ENCODE measurements around the gene HSD3B7.
A peak's percentile ranks its signal among the peaks of the same experiment; 100 is the strongest.

HSD3B7 gene

GRCh38 chr16:30957456-30958174, 27.4 kb upstream of the HSD3B7 start, which contains the start of gene SETD1A (continued):
- TF ChIP-seq GLI4 (tag by site-specific recombination; IDR thresholded peaks at IDR 0.05) (peak; percentile 89; the same call in 1 of the 2 replicates), OVOL3 (tag by site-specific recombination; IDR thresholded peaks at IDR 0.05) (peak; percentile 62; the same call in 1 of the 2 replicates), ZIC2 (tag by site-specific recombination; IDR thresholded peaks at IDR 0.05) (peak; percentile 96), ZNF513 (tag by site-specific recombination; IDR thresholded peaks at IDR 0.05) (no peak), SCRT1 (tag by site-specific recombination; IDR thresholded peaks at IDR 0.05; ENCODE audit: borderline replicate concordance) (peak; percentile 99), REPIN1 (tag by site-specific recombination; IDR thresholded peaks at IDR 0.05; ENCODE audit: low read depth) (peak; percentile 46; the same call in 1 of the 2 replicates), PRDM2 (tag by site-specific recombination; IDR thresholded peaks at IDR 0.05; ENCODE audit: borderline replicate concordance) (no peak), TRIM28 (IDR thresholded peaks at IDR 0.05; ENCODE audit: borderline replicate concordance, low read length) (0 out of 2 replicates have a peak, but pooled peaks have one; percentile 11), SCRT2 (tag by site-specific recombination; IDR thresholded peaks at IDR 0.05) (peak; percentile 95), ZNF324 (tag by site-specific recombination; IDR thresholded peaks at IDR 0.05) (peak; percentile 99), PRDM10 (tag by site-specific recombination; IDR thresholded peaks at IDR 0.05) (peak; percentile 95), ZBTB8A (tag by site-specific recombination; IDR thresholded peaks at IDR 0.05) (peak; percentile 77), ZNF843 (tag by site-specific recombination; IDR thresholded peaks at IDR 0.05) (peak; percentile 85), ZSCAN16 (tag by site-specific recombination; IDR thresholded peaks at IDR 0.05) (peak; percentile 64; the same call in 1 of the 2 replicates), ZNF138 (tag by site-specific recombination; IDR thresholded peaks at IDR 0.05; ENCODE audit: borderline replicate concordance) (0 out of 2 replicates have a peak, but pooled peaks have one; percentile 34), ZNF10 (tag by site-specific recombination; IDR thresholded peaks at IDR 0.05) (peak; percentile 59; the same call in 1 of the 2 replicates), ZNF660 (tag by site-specific recombination; IDR thresholded peaks at IDR 0.05) (peak; percentile 67; the same call in 1 of the 2 replicates), ZNF596 (tag by site-specific recombination; IDR thresholded peaks at IDR 0.05) (no peak), ZNF692 (tag by site-specific recombination; IDR thresholded peaks at IDR 0.05) (peak; percentile 91), ZNF560 (tag by site-specific recombination; IDR thresholded peaks at IDR 0.05; ENCODE audit: borderline replicate concordance) (no peak)
